SK-N-SH (cell line): ENCODE measurements around the gene EGFLAM. TPM values are rescaled to one million over a fixed set of nuclear protein-coding genes. Genes with fewer than 3 reads are reported as not detected.

Experiments used
- CTCF ChIA-PET: fragments of 300-600, 350-600 bp; formaldehyde crosslinking; extraction: SDS; loops from one replicate; lab custom pipeline; 2021; lab: Yijun Ruan, JAX
- POLR2A ChIA-PET: fragments of 350-600 bp; sonication (Branson Sonifier 250); formaldehyde crosslinking; extraction: SDS; loops from one replicate; lab custom pipeline; 2020; ENCODE audit warnings: antibody characterized with exemption, inconsistent platforms; lab: Yijun Ruan, JAX
- DNase-seq: peaks from one replicate; pipeline ENCODE4 v3.0.0; 2012
- H2AFZ ChIP-seq: fragments of 200-600 bp; sonication (generic); 2 replicates; pipeline ENCODE4 v1.8.1; 2016; ENCODE audit warnings: antibody characterized with exemption, mild to moderate bottlenecking, low read depth
- H3F3A ChIP-seq: fragments of 200-600 bp; sonication (generic); replicated peaks from 2 replicates; pipeline ENCODE3; 2016; ENCODE audit warnings: antibody characterized with exemption, mild to moderate bottlenecking; ENCODE audit not compliant: insufficient read depth
- H3K27ac ChIP-seq, 2 experiments: fragments of 200-500 bp in 1 of 2; fragments of 200-600 bp in 1 of 2; sonication (Bioruptor generic) in 1 of 2; sonication (generic), shearing (Covaris generic) in 1 of 2; 2 replicates each; pipeline versions ENCODE4 v1.5.1 to v1.6.1; 2014 to 2016; ENCODE audit warnings: low read depth in 2 of 2, inconsistent platforms in 1 of 2, low read length in 1 of 2, mild to moderate bottlenecking in 1 of 2, mixed read lengths in 1 of 2
- H3K27me3 ChIP-seq: fragments of 200-600 bp; sonication (generic), shearing (Covaris generic); 2 replicates; pipeline ENCODE4 v1.6.1; 2016; ENCODE audit warnings: mixed run types; ENCODE audit not compliant: insufficient read depth
- H3K36me3 ChIP-seq, 2 experiments: fragments of 200-500 bp in 1 of 2; fragments of 200-600 bp in 1 of 2; sonication (Bioruptor generic) in 1 of 2; sonication (generic) in 1 of 2; replicated peaks in 1 of 2; 2 replicates each; pipeline versions ENCODE3 to v1.5.1; 2014 to 2016; ENCODE audit warnings: low read length in 1 of 2, mild to moderate bottlenecking in 1 of 2; ENCODE audit not compliant: insufficient read depth in 2 of 2, control insufficient read depth in 1 of 2
- H3K4me1 ChIP-seq, 2 experiments: fragments of 200-500 bp in 1 of 2; fragments of 200-600 bp in 1 of 2; sonication (Bioruptor generic) in 1 of 2; sonication (generic), shearing (Covaris generic) in 1 of 2; 2 replicates each; pipeline versions ENCODE4 v1.5.1 to v1.6.1; 2014 to 2016; ENCODE audit warnings: low read depth in 1 of 2, low read length in 1 of 2, mixed run types in 1 of 2; ENCODE audit not compliant: insufficient read depth in 2 of 2, control insufficient read depth in 1 of 2
- H3K4me2 ChIP-seq: fragments of 200-600 bp; sonication (generic), shearing (Covaris generic); 2 replicates; pipeline ENCODE4 v1.6.1; 2017; ENCODE audit warnings: mixed run types
- H3K4me3 ChIP-seq, 2 experiments: fragments of 200-500 bp in 1 of 2; fragments of 200-600 bp in 1 of 2; sonication (Bioruptor generic) in 1 of 2; sonication (generic), shearing (Covaris generic) in 1 of 2; 2 replicates each; pipeline versions ENCODE4 v1.5.1 to v1.8.1; 2014 to 2016; ENCODE audit warnings: low read depth in 2 of 2, inconsistent platforms in 1 of 2, low read length in 1 of 2, mild to moderate bottlenecking in 1 of 2, mixed read lengths in 1 of 2, moderate library complexity in 1 of 2
- H3K79me2 ChIP-seq: fragments of 200-600 bp; sonication (generic); 2 replicates; pipeline ENCODE4 v1.8.1; 2017; ENCODE audit warnings: mild to moderate bottlenecking; ENCODE audit not compliant: insufficient read depth
- H3K9ac ChIP-seq: fragments of 200-600 bp; sonication (generic); 2 replicates; pipeline ENCODE4 v1.6.1; 2017; ENCODE audit warnings: mixed run types
- H3K9me2 ChIP-seq: fragments of 200-600 bp; sonication (generic); 2 replicates; pipeline ENCODE4 v1.6.1; 2017; ENCODE audit warnings: mixed run types
- H3K9me3 ChIP-seq: fragments of 200-600 bp; sonication (generic); 2 replicates; pipeline ENCODE4 v1.6.1; 2017; ENCODE audit warnings: mixed run types, mild to moderate bottlenecking, moderate library complexity
- H4K20me1 ChIP-seq: fragments of 200-600 bp; sonication (generic); 2 replicates; pipeline ENCODE4 v1.6.1; 2017; ENCODE audit warnings: mild to moderate bottlenecking, mixed run types; ENCODE audit not compliant: insufficient read depth
- CTCF ChIP-seq: fragments of 200-600 bp; sonication (generic); IDR thresholded peaks from 2 replicates; pipeline ENCODE4 v1.6.1; 2017; ENCODE audit warnings: antibody characterized with exemption, mild to moderate bottlenecking, moderate library complexity
- EP300 ChIP-seq, 2 experiments: IDR thresholded peaks; 2 replicates each; pipeline versions ENCODE4 v1.4.0 to v1.6.1; 2012; ENCODE audit warnings: borderline replicate concordance in 1 of 2, low read depth in 1 of 2, low read length in 1 of 2
- EZH2phosphoT487 ChIP-seq: fragments of 200-600 bp; sonication (generic); IDR thresholded peaks from 2 replicates; pipeline ENCODE4 v1.6.1; 2017; ENCODE audit warnings: low read depth, mixed run types, mild to moderate bottlenecking, antibody characterized with exemption, moderate library complexity, borderline replicate concordance
- FOXJ3 ChIP-seq: sonication (generic); formaldehyde crosslinking; IDR thresholded peaks from 2 replicates; pipeline ENCODE4 v1.5.1; 2020; ENCODE audit warnings: mild to moderate bottlenecking, missing genetic modification reagents
- FOXM1 ChIP-seq: IDR thresholded peaks from 2 replicates; pipeline ENCODE4 v1.4.0; 2012; ENCODE audit warnings: low read depth, mild to moderate bottlenecking
- GABPA ChIP-seq: IDR thresholded peaks from 2 replicates; pipeline ENCODE4 v1.4.0; 2012; ENCODE audit warnings: low read depth, mild to moderate bottlenecking
- IRF3 ChIP-seq: fragments of 150-350 bp; IDR thresholded peaks from 2 replicates; pipeline ENCODE4 v1.6.1; 2016; ENCODE audit warnings: mild to moderate bottlenecking, low read depth, low read length
- JUND ChIP-seq: IDR thresholded peaks from 2 replicates; pipeline ENCODE4 v1.4.0; 2012
- MEF2A ChIP-seq: IDR thresholded peaks from 2 replicates; pipeline ENCODE4 v1.4.0; 2012; ENCODE audit warnings: low read depth, borderline replicate concordance
- MXI1 ChIP-seq: IDR thresholded peaks from 2 replicates; pipeline ENCODE4 v1.6.1; 2012; ENCODE audit warnings: mild to moderate bottlenecking, low read depth, low read length, improper control_type of control experiment
- NFIC ChIP-seq: IDR thresholded peaks from 2 replicates; pipeline ENCODE4 v1.4.0; 2012; ENCODE audit warnings: borderline replicate concordance
- PBX3 ChIP-seq: IDR thresholded peaks from 2 replicates; pipeline ENCODE4; 2012
- RAD21 ChIP-seq: IDR thresholded peaks from 2 replicates; pipeline ENCODE4 v1.6.1; 2012; ENCODE audit warnings: mild to moderate bottlenecking, low read length
- REST ChIP-seq: IDR thresholded peaks from 2 replicates; pipeline ENCODE4 v1.6.1; 2012; ENCODE audit warnings: mild to moderate bottlenecking, low read depth, low read length, moderate library complexity
- SIN3A ChIP-seq: IDR thresholded peaks from 2 replicates; pipeline ENCODE4 v1.6.1; 2012; ENCODE audit warnings: low read depth, mild to moderate bottlenecking, low read length, moderate library complexity, borderline replicate concordance
- SMC3 ChIP-seq: IDR thresholded peaks from 2 replicates; pipeline ENCODE4 v1.6.1; 2012; ENCODE audit warnings: low read depth, low read length, improper control_type of control experiment
- TCF12 ChIP-seq: IDR thresholded peaks from 2 replicates; pipeline ENCODE4 v1.4.0; 2012
- USF1 ChIP-seq: IDR thresholded peaks from 2 replicates; pipeline ENCODE4 v1.4.0; 2012; ENCODE audit warnings: low read depth, borderline replicate concordance
- YY1 ChIP-seq: IDR thresholded peaks from 2 replicates; pipeline ENCODE4 v1.4.0; 2012; ENCODE audit warnings: low read depth, mild to moderate bottlenecking
- WGBS: methylation state at CpG from one replicate; pipeline ENCODE4 v1.1.6; 2017; ENCODE audit warnings: low lambda C conversion rate; 5-methylcytosine and 5-hydroxymethylcytosine counted together
- polyA plus RNA-seq, 3 experiments: library from polyadenylated mRNA; depleted of rRNA; stranded (reverse); fragments of >200 nt; gene quantifications; 2 replicates each; pipeline ENCODE4 v1.2.3, GENCODE V29; 2012

EGFLAM gene
- polyA plus RNA-seq, 1 of the 3 experiments (the other 2 are of a cell fraction), result 0.05 TPM

GRCh38 chr5:38467353-38468040 is 209.1 kb downstream of the EGFLAM start (continued):
- TF ChIP-seq RAD21, result no peak
- no peak for TF ChIP-seq TCF12
- TF ChIP-seq MEF2A, result no peak
- TF ChIP-seq REST, result no peak

- CTCF ChIA-PET, result interaction anchor here (1.2 to 1.7 kb wide), 2 partner anchors 26 to 82 kb away, joined by 3 to 10 read pairs; no protein-coding TSS in a partner anchor
- H3K36me3 ChIP-seq, result no peaks in the 10 kb centered on the region
- peaks cover 13 to 34% of the 10 kb centered on the region in 2 experiments; a peak in 3 of 4 replicates for H3K4me1 ChIP-seq
- no peak overlapping the region; the same call in 1 of the 2 replicates for H2AFZ ChIP-seq
- peak overlapping the region; percentile 54 for H3K4me2 ChIP-seq
- no peak for DNase-seq
- 60% methylated on average over 8 of the region's 12 CpGs for WGBS
- peak overlapping the region in 1 of 2 experiments; percentile 57; a peak in 3 of 4 replicates for H3K27ac ChIP-seq
- H3K4me3 ChIP-seq, result no peak overlapping the region
- H3K9me3 ChIP-seq, result no peaks in the 10 kb centered on the region
- H3K27me3 ChIP-seq, result no peaks in the 10 kb centered on the region
- no peaks in the 10 kb centered on the region for H4K20me1 ChIP-seq
- POLR2A ChIA-PET, result no interaction called here
- H3K9ac ChIP-seq, result no peak overlapping the region
- H3F3A ChIP-seq, result peaks cover 15% of the 10 kb centered on the region
- no peaks in the 10 kb centered on the region for H3K9me2 ChIP-seq
- H3K79me2 ChIP-seq, result no peaks in the 10 kb centered on the region
- no peak for TF ChIP-seq SMC3
- no peak for TF ChIP-seq FOXJ3 (CRISPR knock-in tag)
- TF ChIP-seq USF1, result no peak
- TF ChIP-seq RAD21, result no peak
- TF ChIP-seq GABPA, result no peak
- TF ChIP-seq PBX3, result peak; percentile 85
- TF ChIP-seq SIN3A, result no peak
- TF ChIP-seq JUND, result peak; percentile 88
- 0 out of 2 replicates have a peak, but pooled peaks have one; percentile 18 for TF ChIP-seq YY1
- peak; percentile 81 for TF ChIP-seq NFIC
- TF ChIP-seq EP300 (IDR thresholded peaks at IDR 0.05; ENCODE audit: borderline replicate concordance in 1 of 2, low read depth in 1 of 2, low read length in 1 of 2), result peak in 1 of 2 experiments; percentile 59; a peak in 1 of 4 replicates
- no peak for TF ChIP-seq CTCF
- TF ChIP-seq MXI1, result no peak
- no peak for TF ChIP-seq IRF3
- TF ChIP-seq MEF2A, result no peak
- TF ChIP-seq EZH2phosphoT487, result no peak
- TF ChIP-seq FOXM1, result no peak
Measured at GRCh38 chr5:38468202-38468673, 209.9 kb downstream of the EGFLAM start.
